MM.1S (cell line): ENCODE results near the gene MAPK12.
"Not testable (repeated sequence)": the region's sequence is repeated elsewhere in the genome, so short reads cannot be mapped to it uniquely, and the experiment has no call there.

ENCODE experiments used
- DNase-seq: peaks from one replicate; pipeline ENCODE4 v3.0.0-alpha.2; 2015
- H2AFZ ChIP-seq: fragments of 300-600 bp; sonication (generic); 2 replicates; pipeline ENCODE4 v1.6.0; 2016; ENCODE audit warnings: antibody characterized with exemption, low read length
- H3F3A ChIP-seq: fragments of 300-600 bp; sonication (generic); 2 replicates; pipeline ENCODE4 v1.6.1; 2016; ENCODE audit warnings: mild to moderate bottlenecking, antibody characterized with exemption, low read length, moderate library complexity, mixed read lengths; ENCODE audit not compliant: insufficient read depth
- H3K27ac ChIP-seq: fragments of 300-600 bp; sonication (generic); 2 replicates; pipeline ENCODE4 v1.5.1; 2016; ENCODE audit warnings: mild to moderate bottlenecking, low read length
- H3K27me3 ChIP-seq: fragments of 300-600 bp; sonication (generic); replicated peaks from 2 replicates; pipeline ENCODE4 v1.6.0; 2016; ENCODE audit warnings: low read length; ENCODE audit not compliant: insufficient read depth
- H3K36me3 ChIP-seq: fragments of 300-600 bp; sonication (generic); replicated peaks from 2 replicates; pipeline ENCODE4 v1.6.1; 2016; ENCODE audit warnings: mild to moderate bottlenecking, low read length, mixed read lengths; ENCODE audit not compliant: insufficient read depth
- H3K4me1 ChIP-seq: fragments of 300-600 bp; sonication (generic); 2 replicates; pipeline ENCODE4 v1.6.1; 2016; ENCODE audit warnings: low read length, mixed read lengths
- H3K4me2 ChIP-seq: fragments of 300-600 bp; sonication (generic); 2 replicates; pipeline ENCODE4 v1.6.0; 2016; ENCODE audit warnings: low read depth, low read length
- H3K4me3 ChIP-seq: fragments of 300-600 bp; sonication (generic); 2 replicates; pipeline ENCODE4 v1.5.1; 2016; ENCODE audit warnings: low read length, mixed read lengths
- H3K79me2 ChIP-seq: fragments of 300-600 bp; sonication (generic); 2 replicates; pipeline ENCODE4 v1.6.1; 2016; ENCODE audit warnings: mixed run types, low read length, mixed read lengths
- H3K9ac ChIP-seq: fragments of 300-600 bp; sonication (generic); 2 replicates; pipeline ENCODE4 v1.6.1; 2016; ENCODE audit warnings: low read length, mixed read lengths
- H3K9me2 ChIP-seq: fragments of 300-600 bp; sonication (generic); replicated peaks from 2 replicates; pipeline ENCODE4 v1.6.1; 2016; ENCODE audit warnings: mild to moderate bottlenecking, low read length, mixed read lengths; ENCODE audit not compliant: insufficient read depth
- H3K9me3 ChIP-seq: fragments of 300-600 bp; sonication (generic); replicated peaks from 2 replicates; pipeline ENCODE4 v1.6.1; 2016; ENCODE audit warnings: mild to moderate bottlenecking, low read length, mixed read lengths; ENCODE audit not compliant: insufficient read depth
- H4K20me1 ChIP-seq: fragments of 300-600 bp; sonication (generic); 2 replicates; pipeline ENCODE4 v1.6.1; 2016; ENCODE audit warnings: mild to moderate bottlenecking, low read length, moderate library complexity, mixed read lengths; ENCODE audit not compliant: insufficient read depth
- CTCF ChIP-seq: fragments of 300-600 bp; sonication (generic); IDR thresholded peaks from 2 replicates; pipeline ENCODE4 v1.5.1; 2016; ENCODE audit warnings: antibody characterized with exemption, low read length, mixed read lengths
- EZH2 ChIP-seq: fragments of 300-600 bp; sonication (generic); optimal IDR thresholded peaks from 2 replicates; pipeline ENCODE3; 2017; ENCODE audit warnings: low read depth, mild to moderate bottlenecking, antibody characterized with exemption, low read length, mixed read lengths
- EZH2phosphoT487 ChIP-seq: fragments of 300-600 bp; sonication (generic); IDR thresholded peaks from 2 replicates; pipeline ENCODE4 v1.6.1; 2018; ENCODE audit warnings: antibody characterized with exemption, low read length

MAPK12 gene

DNA sequence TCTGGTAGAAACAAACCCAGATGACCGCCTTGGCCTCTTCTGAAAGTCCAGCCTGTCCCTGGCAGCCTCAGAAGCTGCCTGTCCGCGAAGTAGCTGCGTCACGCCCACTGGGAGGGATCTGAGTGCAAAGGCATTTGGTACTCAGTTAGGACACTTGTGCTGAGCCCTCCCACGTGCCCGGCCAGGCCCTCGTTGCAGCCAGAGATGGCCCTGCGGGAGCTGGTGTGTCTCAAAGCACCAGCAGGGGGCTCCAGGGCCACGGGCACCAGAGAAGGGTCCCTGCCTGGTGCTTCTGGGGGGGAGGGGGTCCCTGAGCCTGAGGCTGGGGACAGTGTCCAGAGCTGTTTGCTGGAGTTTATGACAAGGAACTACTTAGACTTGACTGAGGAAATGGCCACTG lies 54.9 kb downstream of the MAPK12 start:
- H3F3A ChIP-seq = no peaks in the 10 kb centered on the region
- H3K4me3 ChIP-seq = no peak overlapping the region
- H3K4me1 ChIP-seq = peaks cover 7% of the 10 kb centered on the region; the same call in 1 of the 2 replicates
- H3K79me2 ChIP-seq = peaks cover 15% of the 10 kb centered on the region
- no peak overlapping the region for H3K4me2 ChIP-seq
- H4K20me1 ChIP-seq = no peaks in the 10 kb centered on the region
- H3K27me3 ChIP-seq = no peaks in the 10 kb centered on the region
- H3K36me3 ChIP-seq = no peaks in the 10 kb centered on the region
- H2AFZ ChIP-seq = no peak overlapping the region
- TF ChIP-seq EZH2 (no peak), EZH2phosphoT487 (no peak), CTCF (peak; percentile 17; the same call in 1 of the 2 replicates)
- H3K9me3 ChIP-seq = no peaks in the 10 kb centered on the region
- no peak for DNase-seq
- H3K9me2 ChIP-seq = no peaks in the 10 kb centered on the region
- no peak overlapping the region for H3K27ac ChIP-seq
- H3K9ac ChIP-seq = no peak overlapping the region

- Histone ChIP-seq H3K4me2 (no peak overlapping the region), H3K27ac (no peak overlapping the region), H3K27me3 (no peaks in the 10 kb centered on the region), H3K4me3 (no peak overlapping the region), H3K9me2 (no peaks in the 10 kb centered on the region), H3K4me1 (peaks cover 7% of the 10 kb centered on the region; the same call in 1 of the 2 replicates), H3K36me3 (no peaks in the 10 kb centered on the region), H3K79me2 (peaks cover 17% of the 10 kb centered on the region), H3K9ac (no peak overlapping the region), H4K20me1 (no peaks in the 10 kb centered on the region), H3K9me3 (no peaks in the 10 kb centered on the region), H2AFZ (no peak overlapping the region), H3F3A (no peaks in the 10 kb centered on the region)
- DNase-seq = no peak
- TF ChIP-seq EZH2phosphoT487 = no peak
- TF ChIP-seq EZH2 = no peak
These were observed 55.5 kb downstream of the MAPK12 start for GRCh38 chr22:50205781-50206569.

GRCh38 chr22:50204998-50205397 lies 56.5 kb downstream of the MAPK12 start:
- H3K9me2 ChIP-seq, H4K20me1 ChIP-seq, H3K4me3 ChIP-seq, H3K4me1 ChIP-seq, H3K4me2 ChIP-seq, H3K36me3 ChIP-seq, H3K9ac ChIP-seq, H3K27me3 ChIP-seq, H3F3A ChIP-seq, H3K9me3 ChIP-seq, H3K27ac ChIP-seq, H2AFZ ChIP-seq, DNase-seq: not testable (repeated sequence)
- H3K79me2 ChIP-seq = peaks cover 17% of the 10 kb centered on the region

DNA sequence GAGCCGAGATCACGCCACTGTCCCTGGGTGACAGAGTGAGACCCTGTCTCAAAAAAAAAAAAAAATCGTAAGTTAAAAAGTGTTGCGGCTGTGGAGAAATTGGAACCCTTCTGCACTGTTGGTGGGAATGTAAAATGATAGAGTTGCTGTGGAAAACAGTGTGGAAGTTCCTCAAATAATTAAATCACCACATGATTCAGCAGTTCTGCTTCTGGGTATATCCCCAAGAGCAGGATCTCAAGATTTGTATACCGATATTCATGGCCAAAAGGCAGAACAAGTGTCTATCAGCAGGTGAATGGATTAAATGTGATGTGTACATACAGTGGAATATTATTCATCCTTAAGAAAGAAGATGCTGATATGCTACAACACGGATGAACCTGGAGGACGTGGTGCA lies 56.9 kb downstream of the MAPK12 start:
- H3K9me3 ChIP-seq = no peaks in the 10 kb centered on the region
- no peak overlapping the region for H3K27ac ChIP-seq
- H3F3A ChIP-seq = no peaks in the 10 kb centered on the region
- H3K27me3 ChIP-seq = no peaks in the 10 kb centered on the region
- H3K4me2 ChIP-seq = no peak overlapping the region
- H3K79me2 ChIP-seq = peaks cover 17% of the 10 kb centered on the region
- no peak overlapping the region for H3K4me3 ChIP-seq
- DNase-seq = no peak
- peaks cover 7% of the 10 kb centered on the region; the same call in 1 of the 2 replicates for H3K4me1 ChIP-seq
- no peaks in the 10 kb centered on the region for H3K36me3 ChIP-seq
- no peak for TF ChIP-seq EZH2
- TF ChIP-seq EZH2phosphoT487 = no peak
- no peak for TF ChIP-seq CTCF
- no peak overlapping the region for H2AFZ ChIP-seq
- no peaks in the 10 kb centered on the region for H3K9me2 ChIP-seq
- H4K20me1 ChIP-seq = no peaks in the 10 kb centered on the region
- no peak overlapping the region for H3K9ac ChIP-seq
